ENCODE data around the gene COG6. TPM values are rescaled to one million over a fixed set of nuclear protein-coding genes. Genes with fewer than 3 reads are reported as not detected.
A peak's percentile ranks its signal among the peaks of the same experiment; 100 is the strongest.

COG6 gene
- total RNA-seq, 1 donor from 2014 or later = 36.2 TPM

GRCh38 chr13:39682310-39682709, 26.8 kb downstream of the COG6 start:
- H3K4me1 Mint-ChIP-seq = no peaks in the 10 kb centered on the region
- DNase-seq (ENCODE audit: low read depth, low spot score) = no peak
- no peaks in the 10 kb centered on the region for H3K9me3 Mint-ChIP-seq
- H3K36me3 Mint-ChIP-seq (ENCODE audit: low read depth) = peaks cover 8% of the 10 kb centered on the region
- no peak overlapping the region for H3K27ac Mint-ChIP-seq (ENCODE audit: unreplicated experiment)
- no peak overlapping the region for H3K4me3 Mint-ChIP-seq
- TF ChIP-seq CTCF (conservative IDR thresholded peaks at IDR 0.05) = no peak
- no peaks in the 10 kb centered on the region for H3K27me3 Mint-ChIP-seq (ENCODE audit: low read depth)

- Mint-ChIP-seq H3K27ac (ENCODE audit: unreplicated experiment) (no peak overlapping the region), H3K4me1 (no peaks in the 10 kb centered on the region), H3K27me3 (ENCODE audit: low read depth) (no peaks in the 10 kb centered on the region), H3K9me3 (no peaks in the 10 kb centered on the region), H3K4me3 (no peak overlapping the region), H3K36me3 (ENCODE audit: low read depth) (peaks cover 8% of the 10 kb centered on the region)
- TF ChIP-seq CTCF (conservative IDR thresholded peaks at IDR 0.05) = no peak
- DNase-seq (ENCODE audit: low read depth, low spot score) = no peak
Measured at GRCh38 chr13:39682788-39683187, 27.3 kb downstream of the COG6 start.

- Mint-ChIP-seq H3K27me3 (ENCODE audit: low read depth) (no peaks in the 10 kb centered on the region), H3K9me3 (no peaks in the 10 kb centered on the region), H3K4me1 (no peaks in the 10 kb centered on the region), H3K27ac (ENCODE audit: unreplicated experiment) (no peak overlapping the region), H3K36me3 (ENCODE audit: low read depth) (peaks cover 8% of the 10 kb centered on the region), H3K4me3 (no peak overlapping the region)
- TF ChIP-seq CTCF (conservative IDR thresholded peaks at IDR 0.05) = peak; percentile 71
- DNase-seq (ENCODE audit: low read depth, low spot score) = no peak
Measured at GRCh38 chr13:39684531-39685137, 29.2 kb downstream of the COG6 start.

GRCh38 chr13:39685652-39686051, 30.2 kb downstream of the COG6 start:
- no peaks in the 10 kb centered on the region for H3K9me3 Mint-ChIP-seq
- no peaks in the 10 kb centered on the region for H3K4me1 Mint-ChIP-seq
- DNase-seq (ENCODE audit: low read depth, low spot score) = no peak
- H3K36me3 Mint-ChIP-seq (ENCODE audit: low read depth) = peaks cover 4% of the 10 kb centered on the region
- no peak overlapping the region for H3K4me3 Mint-ChIP-seq
- no peak for TF ChIP-seq CTCF (conservative IDR thresholded peaks at IDR 0.05)
- H3K27ac Mint-ChIP-seq (ENCODE audit: unreplicated experiment) = no peak overlapping the region
- no peaks in the 10 kb centered on the region for H3K27me3 Mint-ChIP-seq (ENCODE audit: low read depth)

- no peaks in the 10 kb centered on the region for H3K4me1 Mint-ChIP-seq
- H3K27ac Mint-ChIP-seq (ENCODE audit: unreplicated experiment) = no peak overlapping the region
- no peaks in the 10 kb centered on the region for H3K9me3 Mint-ChIP-seq
- H3K4me3 Mint-ChIP-seq = no peak overlapping the region
- H3K27me3 Mint-ChIP-seq (ENCODE audit: low read depth) = no peaks in the 10 kb centered on the region
- no peak for TF ChIP-seq CTCF (conservative IDR thresholded peaks at IDR 0.05)
- no peak for DNase-seq (ENCODE audit: low read depth, low spot score)
- H3K36me3 Mint-ChIP-seq (ENCODE audit: low read depth) = no peaks in the 10 kb centered on the region
Measured at GRCh38 chr13:39688278-39688677, 32.8 kb downstream of the COG6 start.
